ENCODE results near the gene MORC1. TPM values are rescaled to one million over a fixed set of nuclear protein-coding genes. Genes with fewer than 3 reads are reported as not detected.
"Not testable (repeated sequence)": the region's sequence is repeated elsewhere in the genome, so short reads cannot be mapped to it uniquely, and the experiment has no call there.

MORC1 gene
- total RNA-seq, 1 experiment from 2014 or later: not detected

DNA sequence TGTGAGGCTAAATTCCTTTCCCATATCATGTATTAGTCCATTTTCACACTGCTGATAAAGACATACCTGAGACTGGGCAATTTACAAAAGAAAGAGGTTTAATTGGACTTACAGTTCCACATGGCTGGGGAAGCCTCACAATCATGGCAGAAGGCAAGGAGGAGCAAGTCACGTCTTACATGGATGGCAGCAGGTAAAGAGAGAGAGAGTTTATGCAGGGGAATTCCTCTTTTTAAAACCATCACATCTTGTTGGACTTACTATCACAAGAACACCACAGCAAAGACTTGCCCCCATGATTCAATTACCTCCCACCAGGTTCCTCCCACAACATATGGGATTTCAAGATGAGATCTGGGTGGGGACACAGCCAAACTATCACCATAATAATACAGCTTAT lies 37.8 kb downstream of the MORC1 start:
- not testable (repeated sequence) for H3K27me3 ChIP-seq (ENCODE audit: control insufficient read depth, insufficient read depth, low read length); DNase-seq; H3K36me3 ChIP-seq (replicated peaks; ENCODE audit: control insufficient read depth, insufficient read depth, low read length); H3K4me3 ChIP-seq (ENCODE audit: insufficient read depth, low read depth, low read length)

DNA sequence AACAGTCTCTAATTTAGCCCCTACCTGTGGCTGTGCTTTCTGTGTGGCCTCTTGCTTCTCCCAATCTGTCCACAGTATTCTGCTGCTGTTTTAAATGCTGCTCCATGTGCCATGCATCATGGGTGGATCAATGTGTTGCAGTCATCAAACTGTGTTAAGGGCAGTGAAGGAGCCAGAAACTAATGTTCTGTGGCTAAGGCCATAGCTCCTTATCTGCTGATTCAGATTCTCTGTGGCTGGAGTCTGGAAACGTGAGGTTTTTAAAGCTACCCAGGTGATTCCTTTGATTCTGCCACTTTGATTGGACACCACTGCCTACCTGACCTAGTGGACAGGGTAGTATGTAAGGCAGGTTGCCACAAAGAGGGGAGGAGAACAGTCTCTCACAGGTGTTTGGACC lies 44.8 kb downstream of the MORC1 start:
- no peaks in the 10 kb centered on the region for H3K36me3 ChIP-seq (replicated peaks; ENCODE audit: control insufficient read depth, insufficient read depth, low read length)
- H3K27me3 ChIP-seq (ENCODE audit: control insufficient read depth, insufficient read depth, low read length): no peaks in the 10 kb centered on the region
- H3K4me3 ChIP-seq (ENCODE audit: insufficient read depth, low read depth, low read length): no peak overlapping the region
- DNase-seq: no peak

GRCh38 chr3:109072194-109072593 lies 45.7 kb downstream of the MORC1 start:
- no peak for DNase-seq
- Histone ChIP-seq H3K36me3 (replicated peaks; ENCODE audit: control insufficient read depth, insufficient read depth, low read length) (no peaks in the 10 kb centered on the region), H3K4me3 (ENCODE audit: insufficient read depth, low read depth, low read length) (no peak overlapping the region), H3K27me3 (ENCODE audit: control insufficient read depth, insufficient read depth, low read length) (no peaks in the 10 kb centered on the region)

DNA sequence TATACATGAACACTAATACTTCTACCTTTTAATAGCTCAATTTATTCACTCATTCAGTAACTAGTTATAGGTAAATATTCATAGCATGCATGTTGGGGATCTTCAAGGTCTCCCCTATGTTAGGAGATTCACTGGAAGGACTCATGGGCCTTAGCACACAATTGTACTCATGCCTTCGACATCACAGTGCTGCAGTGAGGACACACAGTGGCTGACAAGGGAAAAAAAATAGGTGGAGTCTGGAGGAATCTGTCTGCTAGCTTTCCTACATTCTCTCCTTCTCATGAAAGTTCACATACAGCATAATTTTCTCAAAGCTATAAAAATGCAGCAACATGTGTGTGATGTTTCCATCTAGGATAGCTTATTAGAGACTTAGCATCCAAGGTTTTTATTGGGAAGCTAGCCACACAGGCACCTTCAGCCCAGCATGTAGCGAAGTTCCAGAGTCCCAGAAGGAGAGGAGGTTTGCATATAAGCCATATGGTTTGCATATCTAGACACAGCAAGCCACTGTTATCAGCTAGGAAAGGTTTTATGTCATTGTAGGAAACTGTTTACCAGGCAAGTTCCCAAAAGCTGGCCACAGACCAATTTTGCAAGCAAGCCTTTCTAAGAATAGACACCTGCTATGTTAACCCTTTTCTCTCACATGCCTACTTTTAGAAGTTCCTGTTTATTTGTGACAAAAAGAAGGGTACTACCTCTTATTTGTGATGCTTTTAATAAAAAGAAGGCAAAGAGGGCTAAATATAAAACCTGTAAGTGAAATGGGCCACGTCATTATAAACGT lies 46.4 kb downstream of the MORC1 start:
- Histone ChIP-seq H3K4me3 (ENCODE audit: insufficient read depth, low read depth, low read length) (no peak overlapping the region), H3K36me3 (replicated peaks; ENCODE audit: control insufficient read depth, insufficient read depth, low read length) (no peaks in the 10 kb centered on the region), H3K27me3 (ENCODE audit: control insufficient read depth, insufficient read depth, low read length) (no peaks in the 10 kb centered on the region)
- no peak for DNase-seq

- no peak for DNase-seq
- H3K36me3 ChIP-seq (replicated peaks; ENCODE audit: control insufficient read depth, insufficient read depth, low read length): no peaks in the 10 kb centered on the region
- H3K27me3 ChIP-seq (ENCODE audit: control insufficient read depth, insufficient read depth, low read length): no peaks in the 10 kb centered on the region
- H3K4me3 ChIP-seq (ENCODE audit: insufficient read depth, low read depth, low read length): no peak overlapping the region
Observed at GRCh38 chr3:109070211-109070610, 47.7 kb downstream of the MORC1 start.

- no peak for DNase-seq
- H3K27me3 ChIP-seq (ENCODE audit: control insufficient read depth, insufficient read depth, low read length): no peaks in the 10 kb centered on the region
- H3K4me3 ChIP-seq (ENCODE audit: insufficient read depth, low read depth, low read length): no peak overlapping the region
- no peaks in the 10 kb centered on the region for H3K36me3 ChIP-seq (replicated peaks; ENCODE audit: control insufficient read depth, insufficient read depth, low read length)
Observed at GRCh38 chr3:109066864-109067263, 51.1 kb downstream of the MORC1 start.

DNA sequence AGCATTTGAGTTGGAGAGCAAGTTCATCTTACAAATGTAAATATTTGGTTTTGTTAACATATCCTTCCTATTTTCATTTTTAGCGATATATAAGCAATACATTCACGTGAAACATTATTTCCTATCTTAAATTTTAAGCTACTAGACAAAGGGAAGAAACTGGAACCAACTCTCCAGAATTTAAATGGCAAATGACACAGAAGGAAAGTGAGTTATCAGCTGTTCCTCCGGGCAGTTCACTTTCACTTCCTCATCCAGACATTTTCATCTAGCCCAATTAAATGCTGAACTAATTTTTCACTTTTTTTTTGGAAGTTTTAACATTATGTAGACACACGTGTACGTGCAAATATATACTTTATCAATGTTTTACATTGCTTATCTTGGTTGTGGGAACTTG lies 58.7 kb downstream of the MORC1 start:
- DNase-seq: no peak
- no peaks in the 10 kb centered on the region for H3K36me3 ChIP-seq (replicated peaks; ENCODE audit: control insufficient read depth, insufficient read depth, low read length)
- H3K27me3 ChIP-seq (ENCODE audit: control insufficient read depth, insufficient read depth, low read length): no peaks in the 10 kb centered on the region
- H3K4me3 ChIP-seq (ENCODE audit: insufficient read depth, low read depth, low read length): no peak overlapping the region

DNA sequence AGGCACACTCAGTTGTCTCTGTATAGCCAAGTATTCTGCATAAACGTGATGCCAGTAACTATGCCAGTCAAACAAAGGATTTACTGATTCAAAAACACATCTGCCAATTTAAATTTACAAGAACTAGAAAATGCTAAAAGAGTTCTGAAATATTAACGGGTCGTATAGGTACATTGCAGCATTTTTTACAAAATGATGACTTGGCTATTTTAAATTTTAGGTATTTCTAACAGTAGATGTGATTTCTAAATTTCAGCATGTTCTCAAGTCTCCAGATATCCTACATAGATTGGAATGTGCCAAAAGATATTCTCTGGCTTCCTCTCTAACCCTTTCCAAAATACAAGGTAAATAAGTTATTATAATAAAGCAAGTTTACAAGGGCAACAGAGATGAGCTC lies 60.3 kb downstream of the MORC1 start:
- H3K4me3 ChIP-seq (ENCODE audit: insufficient read depth, low read depth, low read length): no peak overlapping the region

GRCh38 chr3:109057056-109057455 lies 60.9 kb downstream of the MORC1 start:
- H3K4me3 ChIP-seq (ENCODE audit: insufficient read depth, low read depth, low read length): no peak overlapping the region
- no peaks in the 10 kb centered on the region for H3K27me3 ChIP-seq (ENCODE audit: control insufficient read depth, insufficient read depth, low read length)
- DNase-seq: no peak
- H3K36me3 ChIP-seq (replicated peaks; ENCODE audit: control insufficient read depth, insufficient read depth, low read length): no peaks in the 10 kb centered on the region

More for the DNA sequence above, 60.3 kb downstream of the MORC1 start:
- H3K36me3 ChIP-seq (replicated peaks; ENCODE audit: control insufficient read depth, insufficient read depth, low read length): no peaks in the 10 kb centered on the region
- DNase-seq: no peak
- H3K27me3 ChIP-seq (ENCODE audit: control insufficient read depth, insufficient read depth, low read length): no peaks in the 10 kb centered on the region

DNA sequence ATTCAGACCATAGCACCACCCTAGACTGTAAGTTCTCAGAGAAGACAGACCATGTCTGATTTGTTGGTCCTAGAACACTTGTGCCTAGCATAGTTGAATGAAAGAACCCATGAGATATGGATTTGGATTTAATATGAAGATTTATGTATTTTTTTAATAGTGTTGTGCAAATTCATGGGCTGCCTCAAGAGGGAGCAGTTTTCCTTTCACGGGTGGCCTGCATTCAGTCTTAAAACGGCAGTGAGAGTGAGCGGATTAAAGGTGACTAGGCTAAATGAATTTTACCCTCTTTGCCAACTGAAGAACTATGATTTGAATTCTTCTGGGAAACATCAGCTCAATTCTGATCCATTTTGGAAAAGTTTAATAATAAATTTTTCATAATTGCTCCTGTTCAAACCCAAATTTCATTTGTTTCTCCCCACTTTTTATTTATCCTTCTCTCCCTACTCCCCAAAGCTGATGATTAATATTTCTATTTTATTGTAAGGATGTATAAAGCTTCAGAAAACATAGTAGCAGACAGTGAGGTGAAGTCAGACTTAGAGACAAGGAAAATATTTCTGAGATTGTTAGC lies 67.3 kb downstream of the MORC1 start:
- Histone ChIP-seq H3K36me3 (replicated peaks; ENCODE audit: control insufficient read depth, insufficient read depth, low read length) (no peaks in the 10 kb centered on the region), H3K27me3 (ENCODE audit: control insufficient read depth, insufficient read depth, low read length) (no peaks in the 10 kb centered on the region), H3K4me3 (ENCODE audit: insufficient read depth, low read depth, low read length) (no peak overlapping the region)
- peak; percentile 8 for DNase-seq

DNA sequence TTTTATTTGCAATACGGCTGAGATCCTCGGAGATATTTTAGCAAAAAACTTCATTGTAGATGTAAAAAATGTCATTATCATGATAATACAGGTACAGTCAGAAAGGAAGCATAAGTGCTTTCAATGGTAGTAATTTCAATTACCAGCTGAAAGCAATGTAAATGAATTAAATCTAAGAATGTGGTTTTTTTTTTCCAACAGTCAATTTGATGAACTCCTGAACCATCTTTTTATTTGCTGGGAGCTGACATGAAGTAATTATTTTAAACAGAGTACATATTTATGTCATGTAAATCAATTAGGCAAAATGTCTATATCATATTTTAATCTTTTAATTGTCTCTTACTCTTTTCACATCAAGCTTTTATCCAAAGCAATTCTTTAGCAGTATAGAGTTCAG lies 70.6 kb downstream of the MORC1 start:
- no peak for DNase-seq
- no peaks in the 10 kb centered on the region for H3K27me3 ChIP-seq (ENCODE audit: control insufficient read depth, insufficient read depth, low read length)
- no peaks in the 10 kb centered on the region for H3K36me3 ChIP-seq (replicated peaks; ENCODE audit: control insufficient read depth, insufficient read depth, low read length)
- H3K4me3 ChIP-seq (ENCODE audit: insufficient read depth, low read depth, low read length): no peak overlapping the region

GRCh38 chr3:109045271-109046040 lies 72.5 kb downstream of the MORC1 start:
- DNase-seq: no peak
- Histone ChIP-seq H3K4me3 (ENCODE audit: insufficient read depth, low read depth, low read length) (no peak overlapping the region), H3K27me3 (ENCODE audit: control insufficient read depth, insufficient read depth, low read length) (no peaks in the 10 kb centered on the region), H3K36me3 (replicated peaks; ENCODE audit: control insufficient read depth, insufficient read depth, low read length) (no peaks in the 10 kb centered on the region)

DNA sequence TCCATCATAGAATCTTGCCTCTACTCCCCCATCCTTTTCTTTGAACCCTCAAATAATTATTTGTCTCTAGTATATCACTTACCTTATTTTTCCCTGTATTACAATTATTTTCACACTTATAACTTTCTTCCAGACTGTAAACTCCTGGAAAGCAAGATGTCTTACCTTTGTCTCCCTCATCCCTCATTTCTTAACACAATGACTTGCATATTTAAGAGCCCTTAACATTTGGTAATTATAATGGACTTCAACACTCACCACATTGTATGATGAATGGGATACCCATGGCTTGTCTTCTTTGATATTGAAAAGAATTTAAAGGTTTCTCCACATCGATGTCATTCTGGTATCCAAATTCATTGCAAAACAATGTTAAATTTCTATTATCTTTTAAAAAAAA lies 82.9 kb downstream of the MORC1 start:
- no peak for DNase-seq
- no peaks in the 10 kb centered on the region for H3K27me3 ChIP-seq (ENCODE audit: control insufficient read depth, insufficient read depth, low read length)
- no peaks in the 10 kb centered on the region for H3K36me3 ChIP-seq (replicated peaks; ENCODE audit: control insufficient read depth, insufficient read depth, low read length)
- H3K4me3 ChIP-seq (ENCODE audit: insufficient read depth, low read depth, low read length): no peak overlapping the region

DNA sequence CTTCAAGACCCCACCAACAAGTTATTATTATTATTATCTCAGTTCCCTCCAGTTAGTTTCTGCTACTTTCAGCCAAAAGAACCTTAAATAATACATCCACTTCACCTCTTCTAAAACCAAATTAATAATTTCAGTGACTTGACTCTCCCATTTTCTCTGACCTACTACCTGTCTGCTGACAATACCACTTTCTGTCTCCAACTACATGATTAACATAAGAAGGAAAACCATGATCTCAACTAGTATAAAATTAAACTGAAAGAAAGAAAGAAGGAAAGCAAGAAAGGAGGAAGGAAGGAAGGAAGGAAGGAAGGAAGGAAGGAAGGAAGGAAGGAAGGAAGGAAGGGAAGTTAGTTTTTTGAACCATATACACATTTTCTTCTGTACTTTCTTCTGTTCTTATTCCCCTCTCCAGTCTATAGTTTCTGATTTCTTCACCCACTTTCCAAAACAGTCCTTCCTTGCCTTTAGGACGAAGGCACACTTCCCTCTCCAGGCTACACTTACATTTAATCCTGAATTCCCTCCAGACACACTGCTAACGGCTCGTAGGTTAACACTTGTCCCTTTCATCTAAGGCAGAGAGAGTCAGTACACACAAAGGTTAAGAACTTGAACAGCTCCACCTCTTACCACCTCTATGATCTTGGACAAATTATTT lies 84.8 kb downstream of the MORC1 start:
- Histone ChIP-seq H3K27me3 (ENCODE audit: control insufficient read depth, insufficient read depth, low read length) (no peaks in the 10 kb centered on the region), H3K36me3 (replicated peaks; ENCODE audit: control insufficient read depth, insufficient read depth, low read length) (no peaks in the 10 kb centered on the region), H3K4me3 (ENCODE audit: insufficient read depth, low read depth, low read length) (no peak overlapping the region)
- DNase-seq: no peak
